PC-3 (cell line): ENCODE data around the gene ARHGEF38.

Experiments used
- CTCF ChIP-seq: fragments of 300-600 bp; sonication (generic); conservative IDR thresholded peaks from 2 replicates; pipeline ENCODE4 v1.5.1; 2017; ENCODE audit warnings: antibody characterized with exemption, low read depth, mild to moderate bottlenecking, low read length
- EZH2 ChIP-seq: fragments of 300-600 bp; sonication (generic); IDR thresholded peaks from one replicate; pipeline ENCODE4 v1.6.1; 2017; ENCODE audit warnings: antibody characterized with exemption, mild to moderate bottlenecking, low read length; ENCODE audit not compliant: unreplicated experiment

GRCh38 chr4:105520819-105521790 lies 31.3 kb upstream of the ARHGEF38 start:
- TF ChIP-seq CTCF, result peak; percentile 78
- TF ChIP-seq EZH2, result no peak
